HG02852 (cell line): ENCODE measurements around the gene UBL7.
A peak's percentile ranks its signal among the peaks of the same experiment; 100 is the strongest.

ENCODE experiments used
- ATAC-seq: cut with Tn5 transposase; IDR thresholded peaks from one replicate; pipeline ENCODE4 v1.9.1; 2021; ENCODE audit warnings: mild to moderate bottlenecking, moderate library complexity; ENCODE audit not compliant: unreplicated experiment

UBL7 gene

DNA sequence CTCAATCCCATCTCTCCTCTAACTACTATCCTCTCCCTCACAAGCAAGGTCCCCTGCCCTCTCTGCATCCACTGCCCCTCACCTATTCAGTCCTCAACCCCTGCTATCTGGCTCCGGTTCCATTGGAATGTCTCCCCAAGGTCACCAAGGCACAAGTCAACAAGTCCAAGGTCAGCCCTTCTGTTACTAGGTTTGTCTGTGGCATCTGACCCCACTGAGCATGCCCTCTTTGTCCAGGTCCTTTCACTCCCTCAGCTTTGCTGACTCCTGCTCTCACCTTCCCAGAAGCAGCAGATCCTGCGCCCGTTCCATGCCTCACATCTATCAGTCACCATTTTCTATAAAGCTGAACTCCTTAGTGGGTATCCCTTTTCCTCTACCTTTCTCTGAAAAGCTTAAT is 18.9 kb downstream of the UBL7 start:
- ATAC-seq, result no peak

- no peak for ATAC-seq
Measured at GRCh38 chr15:74441248-74441941, 19.6 kb downstream of the UBL7 start.

DNA sequence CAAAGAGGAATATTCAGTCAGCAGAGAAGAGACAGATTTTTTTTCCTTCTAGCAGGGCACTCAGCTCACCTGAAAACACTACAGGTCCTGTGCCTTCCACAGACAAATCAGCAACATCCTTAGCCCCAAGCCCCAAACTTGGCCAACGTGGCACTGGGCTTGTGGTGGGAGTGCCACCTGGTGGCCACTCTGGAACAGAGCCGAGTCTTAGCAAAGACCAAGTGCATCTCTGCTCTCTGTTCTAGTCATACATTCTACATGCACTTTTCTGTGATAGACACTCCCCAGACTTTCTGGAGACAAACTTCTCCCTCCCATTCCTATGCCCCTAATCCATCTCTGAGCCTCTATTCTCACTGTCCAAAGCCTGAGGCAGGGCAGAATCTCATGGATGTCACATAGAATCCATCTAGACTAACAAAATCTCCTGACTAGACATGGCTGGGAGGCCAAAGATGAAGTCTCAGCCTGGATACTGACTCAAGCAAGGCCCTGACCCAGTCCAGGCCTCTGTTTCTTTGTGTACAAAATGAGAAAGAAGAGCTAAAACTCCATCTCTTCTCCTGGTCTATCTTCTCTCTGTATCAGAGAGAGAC is 22.1 kb downstream of the UBL7 start:
- ATAC-seq, result no peak

- ATAC-seq, result no peak
Measured at GRCh38 chr15:74438206-74438605, 22.8 kb downstream of the UBL7 start.

DNA sequence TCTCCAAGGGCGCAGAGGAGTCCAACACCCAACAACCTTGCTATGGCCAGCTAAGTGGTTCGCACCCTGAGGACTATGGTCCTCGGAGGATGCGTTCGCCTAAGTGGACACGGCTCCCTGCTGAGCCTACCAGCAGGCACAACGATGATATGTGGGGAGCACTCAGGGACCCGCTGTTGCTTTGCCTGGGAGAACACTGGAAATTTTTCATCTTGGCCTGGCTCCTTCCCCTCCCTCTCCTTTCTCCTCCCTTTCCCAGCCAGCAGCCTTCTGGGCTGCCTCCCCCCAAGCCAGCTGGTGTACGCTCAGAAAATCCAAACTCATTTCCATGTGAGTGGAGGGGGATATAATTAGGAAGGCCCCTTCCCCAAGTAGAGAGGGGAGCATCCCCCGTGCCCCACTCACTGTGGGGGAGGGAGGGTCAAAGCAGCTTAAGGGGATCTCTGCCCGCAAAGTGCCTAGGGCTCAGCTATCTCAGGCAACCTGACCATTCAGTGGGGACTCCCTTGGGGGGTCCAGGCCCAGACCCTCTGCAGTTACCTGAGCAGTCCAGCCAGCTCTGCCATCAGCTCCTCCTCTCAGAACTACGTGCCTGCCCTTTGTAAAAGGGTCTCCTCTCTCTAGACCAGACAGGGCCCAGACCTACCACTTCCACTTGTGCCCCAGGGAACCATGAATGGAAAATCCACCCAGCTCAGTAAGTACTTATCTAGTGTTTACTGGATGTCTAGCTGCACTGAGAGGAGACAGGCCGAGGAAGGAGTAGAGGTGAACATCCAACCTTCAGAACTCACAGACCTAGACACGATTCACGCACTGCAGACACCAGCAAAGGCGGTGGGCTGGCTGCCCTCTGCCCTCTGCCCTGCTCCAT is 26.5 kb downstream of the UBL7 start:
- ATAC-seq, result no peak

DNA sequence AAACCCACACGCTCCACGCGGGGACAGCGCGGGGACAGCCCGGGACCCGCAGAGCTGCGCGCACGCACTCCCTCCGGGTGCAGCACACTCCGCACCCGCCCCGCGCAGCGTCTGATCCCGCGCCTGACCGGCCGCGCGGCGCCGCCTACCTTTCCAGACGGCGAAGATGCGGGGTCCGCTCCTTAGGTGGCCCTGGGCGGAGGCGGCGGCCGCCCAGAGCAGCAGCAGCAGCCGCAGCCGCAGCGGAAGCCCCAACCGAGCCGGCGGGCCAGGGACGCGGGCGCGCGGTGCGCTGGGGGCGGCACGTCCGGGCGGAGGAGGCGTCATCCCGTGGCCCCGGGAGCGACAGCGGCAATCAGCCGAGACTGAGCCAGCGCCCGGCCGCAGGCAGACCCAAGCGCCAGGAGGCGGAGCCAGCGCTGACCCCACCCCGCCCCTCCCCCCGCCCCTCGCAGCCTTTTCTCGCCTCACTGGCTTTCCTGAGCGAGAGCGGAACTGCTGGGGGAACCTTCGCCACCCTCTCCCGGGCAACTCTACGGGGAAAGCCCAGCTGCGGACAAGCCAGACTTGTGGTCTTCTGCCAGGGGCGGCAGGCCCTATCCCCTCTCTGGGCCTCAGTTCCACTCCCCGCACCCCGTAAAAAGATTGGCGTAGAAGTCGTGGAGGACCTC is 27.2 kb downstream of the UBL7 start, which contains the start of gene SEMA7A:
Gene SEMA7A, minus strand, starts transcription at position 367 of the 671 bp plus-strand sequence. Its CDS starts 40 bp downstream, at position 327.
- peak; percentile 66 for ATAC-seq

DNA sequence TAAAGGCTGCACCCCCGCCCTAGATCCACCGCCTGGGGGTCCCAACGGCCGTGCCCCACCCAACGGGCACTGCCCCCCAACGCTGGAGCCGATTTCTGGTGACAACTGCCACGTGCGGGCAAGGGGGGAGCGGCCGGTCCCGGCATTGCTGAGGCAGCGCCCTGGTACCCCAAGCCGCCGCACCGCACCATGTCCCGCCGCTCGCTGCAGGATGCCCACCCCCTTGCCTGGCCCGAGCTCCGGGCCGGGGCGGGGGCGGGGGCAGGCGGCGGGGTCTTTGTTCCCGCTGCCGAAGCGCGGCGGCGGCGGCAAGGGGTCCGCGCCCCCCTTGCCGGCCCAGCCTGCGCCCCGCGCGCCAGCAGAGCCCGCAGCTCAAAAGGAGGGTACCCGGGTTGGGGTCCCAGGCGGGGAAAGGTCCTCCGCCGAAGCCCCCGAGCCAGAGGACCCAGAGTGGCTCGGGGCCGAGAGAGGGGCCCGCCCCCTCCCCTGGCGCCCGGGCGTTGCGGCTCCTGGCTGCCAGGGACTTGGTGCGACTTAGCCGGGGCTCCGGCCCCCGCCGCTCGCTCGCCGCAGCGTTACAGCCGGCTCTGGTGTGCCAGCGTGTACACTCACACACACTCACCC is 27.9 kb downstream of the UBL7 start:
- ATAC-seq, result no peak

GRCh38 chr15:74432271-74432967 is 28.5 kb downstream of the UBL7 start:
- no peak for ATAC-seq

DNA sequence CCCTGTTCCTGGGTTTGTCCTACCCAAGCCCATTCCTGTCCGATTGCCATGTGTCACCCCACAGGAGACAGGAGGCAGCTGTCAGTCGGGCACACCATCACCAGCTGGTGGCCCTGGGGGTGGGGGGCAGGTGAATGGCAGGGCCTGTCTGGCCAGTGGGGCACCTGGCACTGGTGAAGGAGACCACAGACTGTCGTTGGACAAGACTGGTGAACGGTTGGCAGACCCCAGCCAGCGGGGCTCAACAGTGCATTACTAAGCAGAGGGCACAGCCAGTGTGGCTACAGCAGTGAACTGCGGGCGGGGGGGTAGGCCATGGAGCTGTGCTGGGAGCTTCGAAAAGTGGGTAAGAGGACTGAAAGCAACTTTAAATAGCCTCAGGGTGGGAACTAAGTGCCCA is 29.3 kb downstream of the UBL7 start:
- ATAC-seq, result no peak

DNA sequence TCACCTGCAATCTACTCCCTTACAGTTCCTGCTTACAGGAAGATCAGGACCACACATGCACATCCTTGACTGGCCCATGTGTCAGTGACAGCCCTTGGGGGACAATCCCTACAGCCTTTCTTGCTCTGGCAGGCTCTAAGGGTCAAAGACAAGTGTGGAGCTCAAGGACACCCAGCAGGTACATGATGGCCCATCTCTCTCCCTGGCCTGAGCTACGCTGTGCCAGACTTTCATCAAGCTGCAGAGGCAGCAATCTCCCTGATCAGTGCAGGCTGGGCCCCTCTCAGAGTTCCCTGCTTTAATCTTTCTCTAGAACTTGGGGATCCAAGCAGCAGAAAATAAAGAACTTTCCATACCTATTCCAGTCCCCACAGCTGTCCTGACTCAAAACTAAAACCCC is 29.8 kb downstream of the UBL7 start:
- no peak for ATAC-seq

DNA sequence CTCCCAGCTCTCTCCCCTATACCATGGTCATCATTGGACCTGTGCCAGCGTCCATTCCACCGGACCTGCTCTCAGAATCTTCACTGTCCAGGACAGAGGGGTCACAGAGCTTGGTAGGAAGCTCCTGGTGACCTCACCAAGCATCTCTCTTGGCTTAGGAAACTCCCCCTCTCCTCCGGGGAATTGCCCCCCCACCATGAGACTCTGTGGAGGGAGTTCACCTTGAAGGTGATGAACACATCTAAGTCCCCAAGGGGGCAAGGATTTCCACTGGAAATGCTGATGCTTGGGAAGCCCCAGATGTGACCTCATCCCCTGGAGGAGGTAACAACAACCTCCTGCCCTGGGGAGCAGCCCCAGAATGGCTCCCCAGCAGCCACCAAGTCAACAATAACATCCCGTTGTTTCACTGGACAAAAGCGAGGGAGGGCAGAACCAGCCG is 30.4 kb downstream of the UBL7 start:
- ATAC-seq, result no peak

- ATAC-seq, result no peak
Measured at GRCh38 chr15:74429781-74430400, 31.1 kb downstream of the UBL7 start.

DNA sequence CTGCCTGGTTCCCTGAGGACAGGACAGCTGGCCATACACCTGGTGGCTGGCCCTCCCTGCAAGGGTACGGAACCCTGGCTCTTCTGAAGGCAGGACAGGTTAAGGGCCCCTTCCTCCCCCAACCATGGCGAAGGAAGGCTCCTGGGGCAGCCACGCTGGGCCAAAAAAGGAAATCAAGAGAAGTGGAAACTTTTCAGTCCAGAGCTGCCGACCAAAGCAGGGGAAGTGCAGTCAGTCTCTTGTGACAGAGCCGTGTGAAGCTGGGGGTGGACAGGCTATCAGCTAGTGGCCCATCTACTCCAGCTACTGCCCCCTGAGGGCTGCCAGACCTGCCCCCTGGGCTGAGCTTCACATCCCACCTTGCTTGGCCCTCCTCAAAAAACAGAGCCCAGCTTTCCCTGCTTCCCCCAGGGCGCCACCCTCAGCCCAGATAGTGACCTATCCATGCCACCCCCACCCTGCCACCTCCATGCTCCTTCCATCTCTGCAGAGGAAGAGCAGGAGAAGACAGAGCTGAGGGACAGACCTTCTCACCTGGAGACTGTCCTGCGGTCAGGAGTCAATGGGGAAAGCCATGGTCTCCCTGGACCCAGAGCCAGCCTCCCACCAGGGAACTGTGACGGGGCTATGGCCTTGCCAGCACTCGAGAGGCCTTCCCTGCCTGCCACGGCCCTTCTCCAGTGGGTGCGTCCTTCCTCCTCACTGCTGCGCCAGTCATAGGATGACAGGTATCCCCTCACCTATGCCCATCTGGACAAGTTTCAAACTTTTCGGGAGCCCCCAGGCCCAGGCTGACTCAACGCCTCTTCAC is 31.8 kb downstream of the UBL7 start:
- no peak for ATAC-seq

DNA sequence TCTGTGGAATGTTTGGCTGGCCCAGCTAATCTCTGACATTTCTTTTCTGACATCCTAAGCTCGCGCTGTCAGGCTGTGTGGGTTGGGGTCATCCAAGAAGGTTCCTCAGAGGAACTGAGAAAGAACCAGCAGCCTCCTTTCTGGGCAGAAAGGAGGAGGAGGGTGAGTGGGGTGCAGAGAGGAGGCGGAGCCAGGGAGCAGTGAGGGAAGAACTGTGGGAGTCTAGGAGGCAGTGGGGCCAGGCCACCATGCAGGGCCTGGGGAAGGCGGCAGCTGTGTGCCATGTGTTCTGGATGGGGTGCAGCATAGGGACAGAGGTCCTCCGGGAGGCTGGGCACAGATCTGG is 32.5 kb downstream of the UBL7 start:
- no peak for ATAC-seq

DNA sequence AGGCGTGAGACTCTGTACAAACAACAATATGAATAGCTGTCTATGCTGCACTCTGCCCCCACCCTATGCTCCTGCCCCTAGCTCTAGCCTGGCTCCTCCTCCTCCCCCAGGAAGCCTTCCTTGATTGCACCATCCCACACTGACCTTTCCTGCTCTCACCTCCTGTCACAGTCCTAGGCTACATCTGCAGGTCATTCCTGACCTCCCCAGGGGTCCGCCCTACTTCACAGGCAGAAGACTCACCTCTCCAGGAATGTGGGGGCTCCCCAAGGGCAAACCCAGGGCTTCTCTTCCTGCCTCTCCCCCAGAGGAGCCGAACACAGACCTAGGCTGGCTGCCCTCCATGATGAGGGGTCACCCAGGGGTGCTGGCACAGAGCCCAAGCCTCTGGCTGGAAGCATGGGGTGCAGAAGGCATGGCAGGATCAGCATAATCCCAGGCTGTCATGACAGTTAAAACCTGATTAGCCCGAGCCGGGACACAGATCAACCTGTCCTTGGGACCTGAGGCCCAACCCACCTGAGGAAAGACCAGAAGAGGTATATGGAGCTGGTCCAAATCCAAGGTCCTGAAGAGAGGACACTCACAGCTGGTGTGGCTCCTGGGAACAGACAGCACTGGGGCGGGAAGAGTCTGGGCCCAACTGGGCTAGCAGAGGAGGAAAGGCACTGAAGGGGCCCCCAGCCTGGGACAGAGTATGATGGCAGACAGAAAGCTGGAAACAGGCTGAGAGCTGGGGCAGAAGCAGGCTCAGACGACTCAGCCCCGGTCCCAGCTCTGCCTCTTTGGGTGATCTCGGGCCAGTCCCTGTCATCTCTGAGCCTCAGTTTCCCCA is 33.1 kb downstream of the UBL7 start:
- no peak for ATAC-seq

DNA sequence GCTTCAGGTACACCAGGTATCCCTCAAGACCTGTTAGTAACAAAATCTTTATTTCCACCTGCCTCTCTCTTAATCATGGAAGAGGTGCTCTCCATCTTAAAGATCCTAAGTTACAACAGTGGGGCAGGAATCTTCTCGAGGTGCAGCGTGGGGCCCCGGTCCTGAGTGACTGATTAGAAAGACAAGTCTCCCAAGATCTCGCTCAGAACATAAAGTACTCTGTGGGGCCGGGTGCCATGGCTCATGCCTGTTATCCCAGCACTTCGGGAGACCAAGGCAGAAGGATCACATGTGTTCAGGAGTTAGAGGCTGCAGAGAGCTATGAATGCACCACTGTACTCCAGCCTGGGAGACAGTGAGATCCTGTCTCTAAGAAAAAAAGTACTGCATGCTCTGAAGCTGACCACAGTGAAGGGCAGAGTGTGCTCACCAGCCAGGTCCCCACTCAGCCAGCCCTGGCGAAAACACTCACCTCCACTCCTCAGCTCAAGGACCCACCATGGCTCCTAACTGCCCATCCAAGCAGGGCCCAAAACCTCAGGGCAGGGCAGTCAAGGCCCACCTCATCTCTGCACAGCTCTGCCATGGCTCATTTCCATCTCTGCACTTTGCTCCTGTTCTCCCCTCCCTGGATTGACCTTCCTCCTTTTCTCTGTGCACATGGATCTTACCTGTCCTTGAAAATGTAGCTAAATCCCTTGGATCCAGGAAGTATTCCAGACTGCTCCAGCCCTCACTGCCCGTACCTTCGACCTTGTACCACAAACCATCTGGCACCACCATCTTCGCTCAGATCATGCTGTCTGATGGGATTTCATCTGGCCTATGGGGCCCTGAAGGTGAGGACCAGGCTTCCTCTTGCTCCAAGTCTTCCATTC is 34.3 kb downstream of the UBL7 start:
- ATAC-seq, result no peak

DNA sequence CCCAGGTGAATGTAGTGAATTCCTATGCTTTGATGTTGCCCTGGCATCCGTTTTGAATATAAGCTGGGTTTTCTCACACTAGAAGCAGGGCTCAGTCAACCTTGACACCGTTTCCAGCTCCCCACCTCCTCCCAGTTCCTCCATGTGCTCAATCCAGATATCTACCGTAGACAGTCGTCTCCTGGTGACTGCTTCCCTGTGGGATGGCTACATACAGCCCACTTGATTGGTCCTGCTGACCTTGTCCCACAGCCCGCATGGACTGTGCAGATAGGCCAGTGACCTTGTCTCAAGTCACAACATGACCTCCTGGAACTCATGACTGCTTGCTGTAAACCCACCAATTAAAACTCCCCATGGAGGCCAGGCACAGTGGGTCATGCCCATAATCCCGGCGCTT is 35.3 kb downstream of the UBL7 start:
- no peak for ATAC-seq
